ENCODE data around the gene SBF2.

GRCh38 chr11:10314199-10315072 lies 20.4 kb upstream of the SBF2 start:
- TF ChIP-seq SP1 (IDR thresholded peaks at IDR 0.05): no peak
- no peak for TF ChIP-seq TARDBP (IDR thresholded peaks at IDR 0.05)
- no peak for TF ChIP-seq L3MBTL2 (conservative IDR thresholded peaks at IDR 0.05)

All from HEK293T (cell line).